Left ventricle myocardium superior (tissue), 1 donor: ENCODE measurements around the gene IQCE. TPM values are rescaled to one million over a fixed set of nuclear protein-coding genes. Genes with fewer than 3 reads are reported as not detected.
"Not testable (repeated sequence)": the region's sequence is repeated elsewhere in the genome, so short reads cannot be mapped to it uniquely, and the experiment has no call there.

Source experiments
- ATAC-seq: fragments of 200-7000 bp; cut with Tn5 transposase; one replicate; pipeline ENCODE4 v1.9.1; 2020; ENCODE audit warnings: mild to moderate bottlenecking, moderate library complexity
- DNase-seq: peaks from one replicate; pipeline ENCODE4 v3.0.0-alpha.2; 2020
- intact Hi-C: fragments of 100-400 bp; cut with micrococcal nuclease; formaldehyde crosslinking; loops from one replicate; pipeline ENCODE4 v1.11.0; 2022
- total RNA-seq: library from RNA; stranded (reverse); fragmentation: NEBNext Ultra II Directional; extraction: Animal tissue kit (Norgen Biotek cat#: 25700); gene quantifications from one replicate; pipeline ENCODE4 v1.2.1, GENCODE V29; 2021
- donor health status: DM: no; HTN: yes; CAD: no; lungs with severe emphysema.

IQCE gene
- total RNA-seq, 1 donor from 2014 or later = 11.9 TPM

DNA sequence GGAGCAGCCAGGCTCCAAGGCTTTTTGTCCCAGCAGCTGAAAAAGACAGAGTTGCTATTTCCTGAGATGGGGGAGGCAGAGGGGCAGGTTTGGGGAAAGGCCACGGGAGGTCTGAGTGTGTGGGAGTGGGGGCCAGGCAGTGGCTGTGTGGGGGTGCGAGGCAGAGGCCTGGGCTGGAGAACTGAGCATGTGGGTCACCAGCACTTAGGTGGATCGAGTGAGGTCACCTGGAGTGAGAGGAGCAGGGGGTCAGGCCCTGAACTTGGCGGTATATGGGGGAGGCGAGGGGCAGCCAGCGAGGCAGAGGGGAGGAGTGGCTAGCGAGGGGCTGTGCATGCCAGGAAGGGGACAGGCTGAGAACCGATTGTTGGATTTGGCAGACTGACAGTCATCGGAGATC, 28.4 kb downstream of the IQCE start:
- no peak for ATAC-seq
- DNase-seq = no peak
- intact Hi-C loops = no loop called here

DNA sequence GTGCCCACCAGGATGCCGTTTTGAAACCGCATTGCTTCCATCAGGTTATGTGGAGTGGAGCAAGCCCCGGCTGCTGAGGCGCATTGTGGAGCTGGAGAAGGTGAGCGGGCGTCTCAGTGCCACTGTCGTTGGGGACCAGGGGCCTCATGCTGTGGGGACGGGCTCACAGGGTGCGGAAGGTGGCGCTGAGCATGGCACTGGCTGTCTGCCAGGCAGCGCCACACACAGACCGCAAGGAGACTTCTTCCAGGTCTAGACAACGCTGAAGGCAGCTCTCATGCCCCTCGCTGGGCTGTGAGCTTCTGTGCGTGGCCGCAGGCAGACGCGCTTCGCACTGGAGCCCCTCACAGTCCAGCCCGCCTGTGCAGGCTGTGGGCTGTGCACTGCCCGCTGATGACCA, 29.0 kb downstream of the IQCE start:
- intact Hi-C loops = no loop called here
- ATAC-seq (no peak), DNase-seq (no peak)

DNA sequence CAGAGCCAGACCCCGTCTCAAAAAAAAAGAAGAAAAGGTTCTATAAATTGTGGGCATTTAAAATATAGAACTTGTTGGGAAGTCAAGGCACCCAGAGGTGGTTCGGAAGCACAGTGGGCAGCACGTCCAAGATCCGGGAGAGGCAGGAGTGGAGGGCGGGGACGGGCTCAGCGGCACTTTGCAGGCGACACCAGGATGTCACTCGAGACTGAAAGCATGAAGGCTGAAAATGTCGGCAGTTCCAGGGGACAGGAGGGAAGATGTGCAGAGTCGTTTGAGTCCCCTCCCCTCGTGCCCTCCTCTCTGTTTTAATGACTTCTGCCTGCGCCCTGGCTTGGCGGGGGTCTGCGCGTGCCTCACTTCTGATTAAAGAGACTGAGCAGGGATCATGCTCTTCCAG, 30.6 kb downstream of the IQCE start:
- DNase-seq = no peak
- no peak for ATAC-seq
- intact Hi-C loops = no loop called here

DNA sequence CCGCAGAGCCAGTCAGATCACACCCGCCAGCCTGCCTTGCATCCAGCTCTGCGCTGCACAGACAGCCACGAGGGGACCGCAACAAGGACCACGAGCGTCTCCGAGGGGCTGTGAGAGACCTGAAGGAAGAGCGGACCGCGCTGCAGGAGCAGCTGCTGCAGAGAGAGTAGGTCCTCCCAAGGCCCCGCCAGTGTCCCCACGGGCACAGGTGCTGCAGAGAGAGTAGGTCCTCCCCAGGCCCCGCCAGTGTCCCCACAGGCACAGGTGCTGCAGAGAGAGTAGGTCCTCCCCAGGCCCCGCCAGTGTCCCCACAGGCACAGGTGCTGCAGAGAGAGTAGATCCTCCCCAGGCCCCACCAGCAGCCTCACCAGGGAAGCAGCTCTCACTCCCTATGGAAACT, 31.2 kb downstream of the IQCE start:
- not testable (repeated sequence) for ATAC-seq

DNA sequence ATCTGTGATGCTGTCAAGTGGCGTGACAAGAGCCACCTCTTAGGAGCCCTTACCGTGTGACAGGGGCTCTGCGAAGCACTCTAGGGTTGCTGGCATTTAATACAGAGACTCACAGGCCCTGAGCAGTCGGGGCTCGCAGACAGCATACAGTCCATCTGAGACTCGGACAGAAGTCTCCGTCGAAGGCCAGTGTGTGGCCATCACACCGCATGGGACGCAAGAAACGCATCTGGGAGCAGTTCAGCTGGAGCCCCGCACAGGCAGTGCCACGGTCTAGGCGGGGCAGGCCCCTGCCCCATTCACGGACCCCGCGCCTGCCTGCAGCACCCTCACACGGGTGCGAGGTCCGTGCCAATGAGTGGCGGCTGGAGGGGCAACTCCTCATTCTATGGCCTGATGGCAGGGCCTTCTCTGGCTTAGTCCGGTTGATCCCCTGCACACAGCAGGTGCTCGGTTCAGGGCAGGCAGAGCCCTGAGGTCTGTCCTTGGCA, 33.6 kb downstream of the IQCE start:
- no peak for DNase-seq
- no peak for ATAC-seq
- intact Hi-C loops = no loop called here

More for the DNA sequence above, 31.2 kb downstream of the IQCE start:
- DNase-seq, intact Hi-C loops: not testable (repeated sequence)

DNA sequence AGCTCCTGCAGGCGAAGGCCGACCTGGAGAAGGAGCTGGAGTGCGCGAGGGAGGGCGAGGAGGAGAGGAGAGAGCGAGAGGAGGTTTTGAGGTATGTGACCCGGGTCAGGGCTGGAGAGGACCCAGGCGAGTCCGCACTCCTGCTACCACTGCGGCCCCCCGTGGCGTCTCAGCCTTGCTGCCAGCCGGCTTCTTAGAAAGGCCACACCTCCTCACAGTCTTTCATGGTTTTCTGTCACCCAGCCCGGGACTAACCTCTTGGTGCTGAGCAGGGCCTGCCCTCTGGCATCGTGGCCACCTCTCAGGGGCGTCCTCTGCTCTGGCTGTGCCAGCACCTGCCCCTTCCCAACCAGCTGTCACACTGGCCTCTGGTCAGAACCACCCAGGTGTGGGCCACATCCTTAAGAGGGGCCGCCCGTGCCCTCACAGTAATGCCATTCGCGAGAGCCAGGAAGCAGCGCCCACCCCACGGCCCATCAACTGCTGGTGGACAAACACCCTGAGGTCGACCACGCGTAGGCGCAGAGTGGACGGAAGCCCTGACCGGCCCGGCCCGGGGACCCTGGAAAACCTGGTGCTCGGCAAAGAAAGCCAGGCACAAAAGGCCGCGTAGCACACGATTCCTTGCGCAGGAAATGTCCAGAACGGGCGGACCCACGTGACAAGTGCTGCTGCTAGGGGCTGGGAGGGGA, 34.4 kb downstream of the IQCE start:
- intact Hi-C loops = no loop called here
- DNase-seq = no peak

DNA sequence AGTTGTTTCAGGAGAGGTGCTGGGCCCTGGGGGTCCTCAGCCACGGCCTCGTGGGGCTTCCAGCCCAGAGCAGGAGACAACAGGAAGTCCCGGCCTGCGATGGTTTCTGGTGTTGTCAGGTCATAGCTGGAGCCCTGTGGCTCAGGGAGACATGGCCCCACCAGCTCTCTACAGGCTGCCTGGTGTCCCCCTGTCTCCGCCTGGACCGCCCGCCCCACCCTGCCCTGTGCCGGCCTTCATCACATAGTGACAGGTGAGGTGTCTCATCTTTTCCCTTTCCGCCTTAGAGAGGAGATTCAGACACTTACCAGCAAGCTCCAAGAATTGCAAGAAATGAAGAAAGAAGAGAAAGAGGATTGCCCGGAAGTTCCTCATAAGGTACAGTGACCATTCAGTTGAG, 35.8 kb downstream of the IQCE start:
- DNase-seq (no peak), ATAC-seq (no peak)
- intact Hi-C loops = no loop called here

More for the DNA sequence above, 34.4 kb downstream of the IQCE start:
- no peak for ATAC-seq

DNA sequence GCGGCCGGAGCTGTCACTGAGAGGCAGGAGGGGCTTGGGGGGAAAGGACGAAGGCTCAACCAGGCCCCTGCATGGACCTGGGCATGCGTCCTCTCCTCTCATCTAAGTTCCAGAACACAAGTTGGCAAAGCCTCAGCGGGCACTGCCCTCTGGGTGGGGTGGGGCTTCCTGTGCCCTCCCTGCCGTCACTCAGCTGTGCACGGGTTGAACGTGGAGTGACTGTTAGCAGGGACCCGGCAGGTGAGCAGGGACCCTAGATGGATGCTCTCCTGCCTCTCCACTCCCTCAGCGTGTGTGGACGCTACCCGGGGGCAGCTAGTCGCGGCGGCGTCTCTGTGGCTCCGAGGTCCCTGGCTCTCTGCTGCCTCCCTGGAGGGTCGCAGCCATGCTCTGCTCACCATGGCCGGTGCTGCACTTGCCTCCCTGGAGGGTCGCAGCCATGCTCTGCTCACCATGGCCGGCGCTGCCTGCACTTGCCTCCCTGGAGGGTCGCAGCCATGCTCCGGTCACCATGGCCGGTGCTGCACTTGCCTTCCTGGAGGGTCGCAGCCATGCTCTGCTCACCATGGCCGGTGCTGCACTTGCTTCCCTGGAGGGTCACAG, 36.6 kb downstream of the IQCE start:
- ATAC-seq (no peak), DNase-seq (no peak)
- intact Hi-C loops = no loop called here

DNA sequence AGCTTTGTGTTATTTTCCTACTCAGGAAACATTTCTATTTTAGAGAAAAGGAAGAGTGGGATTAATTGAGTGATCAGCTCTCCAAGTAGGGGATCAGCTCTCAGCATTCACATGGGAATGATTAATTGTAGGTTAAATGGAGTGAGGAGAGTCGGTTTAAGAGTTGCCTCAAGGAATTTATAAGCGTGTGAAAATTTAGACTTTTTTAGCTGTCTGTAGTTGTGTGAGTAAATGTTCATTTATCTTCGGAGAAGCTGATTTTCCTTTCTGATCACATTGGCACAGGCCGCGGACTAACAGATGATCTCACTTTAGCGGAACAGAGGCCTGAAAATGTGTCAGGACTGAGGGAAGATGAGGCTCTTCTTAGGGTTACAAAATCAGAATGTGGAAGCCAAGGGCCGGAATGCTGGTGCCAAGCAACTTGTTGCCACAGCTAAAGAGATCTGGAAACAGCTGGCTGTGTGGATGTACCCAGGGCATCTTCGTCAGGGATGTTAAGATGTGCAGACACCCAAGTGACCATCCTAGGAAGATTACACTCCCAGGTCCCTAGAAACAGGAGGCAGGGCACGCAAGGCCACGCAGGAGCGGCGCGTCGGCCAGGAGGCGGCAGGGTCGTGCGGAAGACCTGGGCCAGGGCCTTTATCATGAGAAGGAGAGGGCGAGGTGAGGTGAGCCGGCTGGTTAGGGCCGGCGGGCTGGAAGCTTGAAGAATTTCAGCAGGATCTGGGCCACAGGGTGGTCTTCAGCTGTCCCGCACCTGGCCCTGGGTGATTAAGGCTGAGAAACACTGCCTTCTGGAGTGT, 37.9 kb downstream of the IQCE start:
- ATAC-seq = no peak
- intact Hi-C loops = no loop called here

DNA sequence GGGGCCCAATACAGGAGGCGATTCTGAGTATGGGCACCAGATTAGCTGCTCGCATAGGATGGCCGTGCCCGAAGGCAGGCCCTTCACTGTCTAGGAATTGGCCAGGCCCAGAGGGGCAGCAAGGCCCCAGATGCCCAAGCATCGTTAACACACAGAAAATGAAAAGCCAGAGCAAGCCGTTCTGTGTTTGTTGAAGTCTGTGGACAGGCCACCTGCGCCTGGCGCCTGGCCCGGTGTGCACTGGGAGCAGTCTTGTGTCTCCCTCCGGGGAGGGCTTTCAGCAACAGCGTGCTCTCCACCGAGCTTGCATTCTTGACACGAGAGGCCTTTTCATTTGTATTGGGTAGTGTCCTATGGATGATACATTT, 38.5 kb downstream of the IQCE start:
- ATAC-seq = no peak
- intact Hi-C loops = no loop called here
- no peak for DNase-seq

More for the DNA sequence above, 37.9 kb downstream of the IQCE start:
- DNase-seq = no peak

DNA sequence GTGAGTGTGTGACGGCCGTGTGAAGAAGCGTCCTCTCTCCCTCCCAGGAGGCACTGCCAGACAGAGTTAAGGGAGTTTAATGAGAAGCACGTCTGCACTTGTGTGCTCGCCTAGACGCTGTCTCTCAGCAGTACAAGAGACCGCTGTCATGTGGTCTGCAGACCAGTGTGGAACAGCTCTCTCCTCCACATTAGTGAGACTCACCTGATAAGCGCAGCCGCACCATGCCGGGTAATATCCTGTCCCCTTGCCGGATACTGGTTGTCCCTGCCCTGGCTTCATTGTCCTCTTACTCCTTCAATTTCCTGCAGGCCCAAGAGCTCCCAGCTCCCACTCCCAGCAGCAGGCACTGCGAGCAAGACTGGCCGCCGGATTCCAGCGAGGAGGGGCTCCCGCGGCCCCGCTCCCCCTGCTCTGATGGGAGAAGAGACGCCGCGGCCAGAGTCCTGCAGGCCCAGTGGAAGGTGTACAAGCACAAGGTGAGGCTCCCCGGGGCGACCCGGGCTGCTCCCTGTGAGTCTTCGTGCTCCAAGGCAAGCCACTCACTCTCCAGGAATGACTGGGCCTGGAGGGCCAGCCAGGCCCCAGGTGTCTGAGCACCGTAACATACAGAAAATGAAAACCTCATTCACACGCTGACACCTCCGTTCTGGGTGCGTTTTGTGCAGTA, 39.5 kb downstream of the IQCE start:
- ATAC-seq = peak; percentile 18

DNA sequence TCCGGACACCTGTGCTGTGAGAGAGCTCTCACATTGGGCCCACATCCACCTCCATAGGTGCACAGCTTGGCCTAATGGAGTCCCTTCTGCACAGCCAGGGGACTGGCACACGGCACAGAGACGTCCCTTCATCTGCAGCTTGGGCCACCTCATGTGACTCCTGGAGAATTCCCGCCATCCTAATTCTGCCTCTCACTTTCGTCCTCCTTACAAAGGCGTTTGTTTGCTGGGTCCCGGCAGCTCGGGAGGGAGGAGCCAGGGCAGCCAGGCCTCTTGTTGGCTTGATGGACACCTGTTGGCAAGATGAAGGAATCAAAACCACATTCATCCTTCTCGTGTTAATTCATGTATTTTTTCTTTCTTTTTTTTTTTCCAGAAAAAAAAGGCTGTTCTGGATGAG, 42.3 kb downstream of the IQCE start:
- DNase-seq = no peak
- no peak for ATAC-seq
- intact Hi-C loops = no loop called here

More for the DNA sequence above, 39.5 kb downstream of the IQCE start:
- DNase-seq = no peak
- intact Hi-C loops = no loop called here

DNA sequence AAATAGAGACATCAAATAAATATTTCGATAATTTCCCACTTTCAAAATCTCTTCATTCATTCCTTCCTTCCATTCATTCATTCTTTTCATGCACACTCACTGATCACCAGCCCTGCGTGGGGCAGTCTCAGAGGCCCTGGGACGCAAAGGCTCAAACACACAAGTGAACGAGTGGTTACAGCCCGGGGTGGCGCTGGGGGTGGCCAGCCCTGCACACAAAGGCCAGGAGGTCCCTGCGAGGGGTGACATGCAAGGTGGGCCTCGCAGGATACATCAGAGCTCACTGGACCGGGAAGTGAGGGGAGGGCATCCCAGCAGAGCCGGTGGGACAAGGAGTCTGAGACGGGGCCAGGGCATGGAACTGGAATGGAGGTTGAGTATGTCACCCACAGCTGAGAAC, 43.1 kb downstream of the IQCE start:
- DNase-seq = no peak
- intact Hi-C loops = no loop called here
- no peak for ATAC-seq

DNA sequence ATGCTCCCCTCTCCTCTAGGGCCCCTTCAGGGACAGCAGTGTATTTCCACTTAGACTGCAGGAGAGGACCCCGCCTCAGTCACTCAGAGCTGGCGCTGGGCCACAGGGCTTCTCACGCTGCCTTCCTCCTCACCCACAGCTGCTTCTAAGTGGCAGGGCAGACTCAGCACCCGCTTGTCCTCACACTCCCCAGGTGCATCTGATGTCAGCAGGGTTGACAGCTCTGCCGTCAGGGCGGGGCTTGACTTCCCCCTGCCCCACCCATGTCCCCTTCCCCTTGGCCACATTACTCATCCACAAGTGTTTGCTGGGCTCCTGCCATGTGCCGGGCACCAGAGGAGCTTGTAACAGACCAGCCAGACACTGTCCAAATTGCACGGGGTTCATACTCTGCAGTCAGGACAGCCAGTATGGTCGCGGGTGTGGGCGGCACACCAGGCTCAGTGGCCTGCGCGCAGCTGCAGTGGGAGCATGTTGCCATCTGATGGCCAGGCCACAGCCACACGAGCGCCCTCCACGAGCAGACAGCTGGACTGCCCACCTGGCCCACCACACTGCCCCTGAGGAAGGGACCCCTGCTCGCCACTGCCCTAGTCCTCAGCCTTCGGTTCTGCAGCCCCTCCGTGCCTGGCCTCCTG, 43.7 kb downstream of the IQCE start:
- ATAC-seq (no peak), DNase-seq (no peak)

DNA sequence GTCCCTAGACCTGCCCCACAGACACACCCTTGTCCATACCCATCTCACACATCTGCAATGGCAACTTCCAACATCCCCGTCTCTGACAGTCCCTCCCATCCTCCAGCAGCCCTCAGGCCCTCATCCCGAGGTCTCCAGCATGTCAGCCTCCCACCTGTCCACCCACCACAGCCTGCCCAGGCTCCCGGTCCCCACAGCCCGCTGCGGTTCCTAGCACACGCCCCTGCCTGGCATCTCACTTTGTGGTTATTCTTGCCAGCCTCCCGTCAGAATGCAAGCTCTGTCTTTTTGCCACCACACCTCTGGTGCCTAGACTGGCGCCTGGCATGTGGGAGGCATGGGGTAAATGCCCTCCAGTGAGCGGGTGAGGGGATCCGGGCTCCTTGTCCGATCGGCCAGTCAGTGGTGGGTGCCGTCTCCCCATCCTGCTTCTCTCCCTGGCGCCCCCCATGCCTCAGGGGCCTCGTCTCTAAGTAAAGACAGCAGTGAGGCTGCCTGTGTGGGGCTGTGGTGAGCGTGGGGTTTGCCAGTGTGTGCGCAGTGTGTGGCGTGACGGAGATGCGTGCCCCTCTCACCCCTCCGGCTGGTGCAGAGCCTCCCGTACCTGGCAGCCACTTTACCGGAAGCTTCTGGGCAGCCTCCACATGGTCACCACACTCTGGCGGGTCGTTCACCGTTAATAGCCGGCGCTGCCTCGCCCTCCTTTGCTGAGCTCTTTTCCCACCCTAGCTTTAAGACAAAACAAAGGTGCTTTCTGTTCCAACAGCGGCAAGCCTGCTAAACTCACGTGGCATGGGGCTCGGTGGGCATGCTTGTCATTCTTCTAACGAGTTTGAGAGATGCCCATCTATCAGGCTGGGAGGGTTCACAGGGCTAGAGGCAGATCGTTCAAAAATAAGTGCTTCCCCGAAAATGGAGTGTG, 44.5 kb downstream of the IQCE start:
- intact Hi-C loops = no loop called here
- no peak for ATAC-seq
- DNase-seq = no peak

More for the DNA sequence above, 43.7 kb downstream of the IQCE start:
- intact Hi-C loops = no loop called here

DNA sequence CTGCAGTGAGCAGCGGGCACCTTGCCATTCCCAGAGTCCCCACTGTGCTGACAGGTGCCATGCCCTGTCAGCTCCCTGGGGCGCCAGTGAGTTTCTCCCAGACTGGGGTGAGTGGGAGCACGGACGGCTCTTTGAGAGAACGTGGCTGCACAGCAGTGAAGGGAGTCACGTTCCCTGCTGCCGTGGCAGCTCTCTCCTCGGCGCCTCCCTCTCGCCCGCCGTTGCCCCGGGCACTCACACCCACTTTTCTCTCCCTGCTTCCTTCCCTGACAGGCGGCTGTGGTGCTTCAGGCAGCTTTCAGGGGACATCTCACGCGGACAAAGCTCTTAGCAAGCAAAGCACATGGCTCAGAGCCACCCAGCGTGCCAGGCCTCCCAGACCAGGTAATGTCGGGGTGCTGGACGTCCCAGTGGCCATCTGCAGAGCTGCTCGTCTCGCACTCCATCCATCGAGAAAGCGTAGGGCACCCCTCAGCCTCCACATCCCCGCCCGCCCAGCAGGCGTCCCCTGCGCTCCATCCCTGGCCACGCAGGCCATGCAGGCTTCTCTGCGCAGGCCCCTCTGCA, 45.9 kb downstream of the IQCE start:
- ATAC-seq (peak; percentile 79), DNase-seq (peak; percentile 85)

DNA sequence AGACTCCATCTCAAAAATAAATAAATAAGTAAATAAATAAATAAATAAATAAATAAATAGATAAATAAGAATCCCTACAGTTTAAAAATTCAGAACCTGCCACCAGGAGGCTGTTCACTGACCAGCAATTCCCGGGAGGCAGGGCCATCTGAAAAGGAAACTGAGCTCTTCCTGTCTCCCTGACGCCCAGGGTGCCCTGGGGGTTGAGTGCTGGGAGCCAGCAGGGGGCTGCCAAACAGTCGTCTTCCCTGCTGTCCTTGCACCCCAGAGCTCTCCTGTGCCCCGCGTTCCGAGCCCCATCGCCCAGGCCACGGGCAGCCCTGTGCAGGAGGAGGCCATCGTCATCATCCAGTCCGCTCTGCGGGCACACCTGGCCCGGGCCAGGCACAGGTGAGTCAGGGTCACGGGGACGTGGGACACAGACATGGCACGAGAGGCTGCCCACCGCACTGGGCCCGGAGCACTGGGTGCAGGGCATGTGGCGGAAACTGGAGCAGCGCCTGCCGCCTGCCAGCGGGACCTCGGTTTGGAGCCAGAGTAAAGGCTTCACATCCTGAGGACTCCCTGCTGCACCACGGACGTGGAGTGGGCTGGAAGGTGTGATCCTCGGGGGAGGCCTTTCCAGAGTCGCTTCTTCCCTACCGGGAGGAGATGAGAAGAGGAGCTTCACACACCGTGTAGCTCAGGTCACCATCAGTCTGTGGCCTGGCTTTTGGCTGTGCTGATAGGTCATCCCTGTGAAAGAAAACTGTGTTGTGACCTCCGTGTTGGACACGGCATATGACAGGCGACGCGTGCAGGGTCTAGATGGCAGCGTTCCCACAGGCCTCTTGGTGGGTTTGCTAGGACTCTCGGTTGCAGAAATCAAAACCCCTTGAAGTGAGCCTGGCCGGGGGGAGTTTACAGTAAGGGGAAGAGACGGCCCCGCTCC, 47.1 kb downstream of the IQCE start:
- no peak for ATAC-seq
- DNase-seq = no peak
- intact Hi-C loops = no loop called here

More for the DNA sequence above, 45.9 kb downstream of the IQCE start:
- intact Hi-C loops = no loop called here
